HepG2 (cell line): ENCODE results near the gene NOTUM. TPM values are rescaled to one million over a fixed set of nuclear protein-coding genes. Genes with fewer than 3 reads are reported as not detected.

Experiments used
- FIP1L1 ChIP-seq: fragments of 200-400 bp; formaldehyde crosslinking; IDR thresholded peaks from 2 replicates; pipeline ENCODE4 v1.6.1; 2018; ENCODE audit warnings: low read depth, mild to moderate bottlenecking, low read length, moderate library complexity, borderline replicate concordance; ENCODE audit not compliant: insufficient read depth
- GABPA ChIP-seq, 2 experiments: IDR thresholded peaks; 2 replicates each; pipeline ENCODE4 v1.6.1; 2011 to 2016; ENCODE audit warnings: low read depth in 2 of 2, low read length in 1 of 2, missing biosample characterization in 1 of 2, missing genetic modification characterization in 1 of 2
- GMEB2 ChIP-seq: IDR thresholded peaks from 2 replicates; pipeline ENCODE4 v1.6.1; 2016; ENCODE audit warnings: missing biosample characterization, missing genetic modification reagents, low read depth
- KIAA2018 ChIP-seq: sonication (generic); formaldehyde crosslinking; IDR thresholded peaks from 2 replicates; pipeline ENCODE4 v1.5.0; 2020; ENCODE audit warnings: mild to moderate bottlenecking, missing genetic modification reagents, borderline replicate concordance
- RFXANK ChIP-seq: IDR thresholded peaks from 2 replicates; pipeline ENCODE4 v1.6.1; 2016
- SATB2 ChIP-seq: sonication (generic); formaldehyde crosslinking; IDR thresholded peaks from 2 replicates; pipeline ENCODE4 v1.5.0; 2020; ENCODE audit warnings: missing genetic modification reagents
- SIX1 ChIP-seq: sonication (generic); formaldehyde crosslinking; IDR thresholded peaks from 2 replicates; pipeline ENCODE4 v1.4.0; 2020; ENCODE audit warnings: missing genetic modification reagents, borderline replicate concordance
- TEAD2 ChIP-seq: sonication (generic); formaldehyde crosslinking; IDR thresholded peaks from 2 replicates; pipeline ENCODE4 v1.9.0; 2021; ENCODE audit warnings: missing genetic modification reagents
- ZFYVE20 ChIP-seq: sonication (generic); formaldehyde crosslinking; IDR thresholded peaks from 2 replicates; pipeline ENCODE4 v1.8.0; 2023; ENCODE audit warnings: low read depth, mild to moderate bottlenecking, moderate library complexity, missing genetic modification reagents, borderline replicate concordance
- ZNF253 ChIP-seq: sonication (generic); formaldehyde crosslinking; IDR thresholded peaks from 2 replicates; pipeline ENCODE4 v1.8.0; 2022; ENCODE audit warnings: mild to moderate bottlenecking, missing genetic modification reagents, borderline replicate concordance
- ZNF331 ChIP-seq: sonication (generic); formaldehyde crosslinking; IDR thresholded peaks from 2 replicates; pipeline ENCODE4 v1.4.0; 2020; ENCODE audit warnings: missing genetic modification reagents
- ZNF770 ChIP-seq: sonication (generic); formaldehyde crosslinking; IDR thresholded peaks from 2 replicates; pipeline ENCODE4 v1.5.0; 2020; ENCODE audit warnings: mild to moderate bottlenecking, missing genetic modification reagents
- polyA plus RNA-seq, 8 experiments: library from polyadenylated mRNA; depleted of rRNA in 3 of 8; stranded (reverse) in 7 of 8; unstranded in 1 of 8; fragments of >200 nt; fragmentation: Illumina TruSeq in 4 of 8; extraction: Trizol in 4 of 8; gene quantifications; 2 replicates each; pipeline versions ENCODE4 v1.2.1 to v1.2.3, GENCODE V29; 2011 to 2016; ENCODE audit warnings: low read depth in 4 of 8, missing spikeins in 1 of 8, mixed read lengths in 1 of 8; ENCODE audit not compliant: insufficient read depth in 1 of 8
- total RNA-seq, 5 experiments: library from RNA; depleted of rRNA; stranded (reverse); fragments of >200 nt; fragmentation: Illumina TruSeq; extraction: Trizol; gene quantifications; 2 replicates each; pipeline ENCODE4 v1.2.3, GENCODE V29; 2016; ENCODE audit warnings: low read depth in 1 of 5
- TF ChIP-seq, protein P1 (sequence below): sonication (generic); formaldehyde crosslinking; IDR thresholded peaks from 2 replicates; pipeline ENCODE4 v1.9.0; 2021; ENCODE audit warnings: missing genetic modification reagents, borderline replicate concordance

Gene NOTUM
- total and polyA plus RNA-seq, 2 of the 13 experiments (the other 11 are each of a cell fraction or from before 2014, with no cell fraction given) = 150 to 160 TPM

DNA sequence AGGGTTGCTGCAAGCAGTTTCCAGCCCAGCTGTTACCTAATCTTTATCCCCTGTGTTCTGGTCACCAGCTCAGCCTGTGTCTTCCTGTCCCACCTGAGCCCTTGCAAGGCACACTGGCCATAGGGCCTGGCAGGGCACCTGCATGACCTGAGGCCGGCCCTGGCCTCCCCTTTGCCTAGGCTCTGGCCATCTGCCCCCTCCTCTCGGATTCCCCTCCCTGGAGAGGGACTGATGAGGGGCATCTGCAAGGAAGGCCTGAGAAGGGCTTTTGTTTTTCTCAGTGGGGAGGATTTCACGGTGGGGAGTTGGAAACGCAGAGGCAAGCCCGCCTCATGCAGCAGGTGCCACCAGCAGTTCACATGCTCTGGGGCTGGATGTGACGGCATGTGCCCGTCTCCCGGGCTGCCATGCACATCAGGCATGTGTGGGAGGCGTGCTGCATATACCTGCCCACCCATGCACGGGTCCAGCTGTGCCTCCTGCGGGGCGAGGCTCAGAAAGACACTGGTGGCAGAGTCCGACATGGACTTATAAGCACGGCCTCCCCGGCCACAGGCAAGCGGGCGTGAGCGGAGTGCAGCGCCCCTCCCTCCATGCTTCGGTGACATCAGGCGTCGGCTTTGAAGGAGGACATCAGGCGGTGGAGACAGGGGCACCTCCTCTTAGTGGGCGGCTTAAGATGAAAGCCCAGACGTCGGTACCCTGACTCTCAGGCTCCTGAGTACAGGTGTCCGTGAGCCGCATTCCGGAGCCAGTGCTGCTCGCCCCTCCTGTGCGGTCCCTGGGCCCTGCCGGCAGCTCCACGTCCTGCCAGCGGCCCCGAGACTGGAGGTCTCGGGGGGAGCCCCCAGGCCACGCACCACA is 33.0 kb upstream of the NOTUM start (continued):
- TF ChIP-seq KIAA2018 (no peak), ZNF770 (CRISPR knock-in tag) (peak; percentile 79; the same call in 1 of the 2 replicates), ZNF331 (CRISPR knock-in tag) (0 out of 2 replicates have a peak, but pooled peaks have one; percentile 44), RFXANK (CRISPR knock-in tag) (0 out of 2 replicates have a peak, but pooled peaks have one; percentile 14), FIP1L1 (no peak; the same call in 1 of the 2 replicates), ZNF253 (CRISPR knock-in tag) (no peak), GMEB2 (CRISPR knock-in tag) (no peak; the same call in 1 of the 2 replicates), GABPA (IDR thresholded peaks at IDR 0.05; ENCODE audit: low read depth, low read length) (no peak), GABPA (CRISPR knock-in tag; IDR thresholded peaks at IDR 0.05; ENCODE audit: low read depth) (no peak), TEAD2 (CRISPR knock-in tag) (no peak), SATB2 (peak; percentile 46), ZFYVE20 (CRISPR knock-in tag) (peak; percentile 54; the same call in 1 of the 2 replicates), SIX1 (CRISPR knock-in tag) (no peak)
- TF ChIP-seq, protein P1, sequence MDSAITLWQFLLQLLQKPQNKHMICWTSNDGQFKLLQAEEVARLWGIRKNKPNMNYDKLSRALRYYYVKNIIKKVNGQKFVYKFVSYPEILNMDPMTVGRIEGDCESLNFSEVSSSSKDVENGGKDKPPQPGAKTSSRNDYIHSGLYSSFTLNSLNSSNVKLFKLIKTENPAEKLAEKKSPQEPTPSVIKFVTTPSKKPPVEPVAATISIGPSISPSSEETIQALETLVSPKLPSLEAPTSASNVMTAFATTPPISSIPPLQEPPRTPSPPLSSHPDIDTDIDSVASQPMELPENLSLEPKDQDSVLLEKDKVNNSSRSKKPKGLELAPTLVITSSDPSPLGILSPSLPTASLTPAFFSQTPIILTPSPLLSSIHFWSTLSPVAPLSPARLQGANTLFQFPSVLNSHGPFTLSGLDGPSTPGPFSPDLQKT (CRISPR knock-in tag) = no peak
